ENCODE results near the gene KANTR. TPM values are rescaled to one million over a fixed set of nuclear protein-coding genes. Genes with fewer than 3 reads are reported as not detected.

The KANTR gene
- total RNA-seq, 1 experiment from 2014 or later = 7.7 TPM

DNA sequence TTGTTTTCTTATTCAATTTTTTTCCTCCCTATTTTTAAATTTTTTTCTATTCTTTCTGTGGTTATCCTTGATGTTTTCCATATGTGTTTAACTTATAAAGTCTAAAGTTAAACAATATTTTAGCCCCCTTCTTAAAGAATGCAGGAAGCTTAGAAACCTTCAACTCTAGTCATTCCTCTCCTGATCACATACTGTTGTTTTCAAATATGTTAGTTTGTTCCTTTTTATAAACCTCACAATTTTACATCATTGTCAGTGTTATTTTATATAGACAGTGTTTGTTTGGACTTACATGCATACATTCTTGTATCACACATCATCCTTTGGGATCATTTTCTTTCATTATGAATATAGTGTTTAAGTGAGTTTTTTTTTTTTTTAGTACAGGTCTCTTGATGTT, 31.6 kb downstream of the KANTR start:
- H4K20me1 ChIP-seq (ENCODE audit: control insufficient read depth, insufficient read depth, insufficient read length) = no peaks in the 10 kb centered on the region
- H2BK120ac ChIP-seq (ENCODE audit: low read depth, low read length, poor library complexity, severe bottlenecking) = no peak overlapping the region
- no peak overlapping the region for H2BK15ac ChIP-seq (ENCODE audit: low read depth, low read length)
- no peak overlapping the region for H2BK12ac ChIP-seq (ENCODE audit: insufficient read length, low read depth, low read length)
- no peak overlapping the region for H2AK5ac ChIP-seq (ENCODE audit: insufficient read length, low read length)
- no peak overlapping the region for H3K23ac ChIP-seq (ENCODE audit: insufficient read length, low read depth, low read length)
- no peak overlapping the region for H3K56ac ChIP-seq (ENCODE audit: insufficient read length, low read depth, low read length)
- no peak for DNase-seq
- no peak overlapping the region for H3K4ac ChIP-seq (ENCODE audit: low read depth, low read length)
- no peak overlapping the region for H4K91ac ChIP-seq (ENCODE audit: insufficient read length, low read depth, low read length)
- no peaks in the 10 kb centered on the region for H3K23me2 ChIP-seq (ENCODE audit: insufficient read length, low read depth, low read length, poor library complexity, severe bottlenecking)
- no peaks in the 10 kb centered on the region for H3K27me3 ChIP-seq (ENCODE audit: insufficient read depth, low read length)
- no peaks in the 10 kb centered on the region for H3K79me2 ChIP-seq (ENCODE audit: insufficient read depth, low read length)
- no peak overlapping the region for H3K27ac Mint-ChIP-seq
- peaks cover 62 to 74% of the 10 kb centered on the region in 2 experiments for H3K9me3 Mint-ChIP-seq
- no peak overlapping the region for H3K27ac ChIP-seq (ENCODE audit: insufficient read length, low read depth, low read length)
- peaks cover 9% of the 10 kb centered on the region for H3K9me3 ChIP-seq (ENCODE audit: control insufficient read depth, low read depth, low read length)
- H3K4me1 ChIP-seq (ENCODE audit: insufficient read depth, low read length) = no peaks in the 10 kb centered on the region
- no peak overlapping the region for H3K4me3 Mint-ChIP-seq
- peaks cover 10 to 12% (median 11%) of the 10 kb centered on the region in 3 experiments; a peak in 5 of 7 replicates for H3K36me3 Mint-ChIP-seq (ENCODE audit: insufficient read depth in 1 of 3, low read depth in 3 of 3)
- no peaks in the 10 kb centered on the region for H3K4me1 Mint-ChIP-seq
- H3K4me2 ChIP-seq (ENCODE audit: insufficient read depth, insufficient read length, low read length) = no peak overlapping the region
- no peaks in the 10 kb centered on the region for H3K27me3 Mint-ChIP-seq (ENCODE audit: low read depth)
- no peak overlapping the region for H2AFZ ChIP-seq (ENCODE audit: low read length)
- H4K5ac ChIP-seq (ENCODE audit: insufficient read length, low read depth, low read length) = no peak overlapping the region
- TF ChIP-seq, protein P1, sequence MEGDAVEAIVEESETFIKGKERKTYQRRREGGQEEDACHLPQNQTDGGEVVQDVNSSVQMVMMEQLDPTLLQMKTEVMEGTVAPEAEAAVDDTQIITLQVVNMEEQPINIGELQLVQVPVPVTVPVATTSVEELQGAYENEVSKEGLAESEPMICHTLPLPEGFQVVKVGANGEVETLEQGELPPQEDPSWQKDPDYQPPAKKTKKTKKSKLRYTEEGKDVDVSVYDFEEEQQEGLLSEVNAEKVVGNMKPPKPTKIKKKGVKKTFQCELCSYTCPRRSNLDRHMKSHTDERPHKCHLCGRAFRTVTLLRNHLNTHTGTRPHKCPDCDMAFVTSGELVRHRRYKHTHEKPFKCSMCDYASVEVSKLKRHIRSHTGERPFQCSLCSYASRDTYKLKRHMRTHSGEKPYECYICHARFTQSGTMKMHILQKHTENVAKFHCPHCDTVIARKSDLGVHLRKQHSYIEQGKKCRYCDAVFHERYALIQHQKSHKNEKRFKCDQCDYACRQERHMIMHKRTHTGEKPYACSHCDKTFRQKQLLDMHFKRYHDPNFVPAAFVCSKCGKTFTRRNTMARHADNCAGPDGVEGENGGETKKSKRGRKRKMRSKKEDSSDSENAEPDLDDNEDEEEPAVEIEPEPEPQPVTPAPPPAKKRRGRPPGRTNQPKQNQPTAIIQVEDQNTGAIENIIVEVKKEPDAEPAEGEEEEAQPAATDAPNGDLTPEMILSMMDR (conservative IDR thresholded peaks at IDR 0.05) = no peak
- H3T11ph ChIP-seq (ENCODE audit: low read length) = no peak overlapping the region
- H2BK20ac ChIP-seq (ENCODE audit: low read depth, low read length, poor library complexity, severe bottlenecking) = no peak overlapping the region
- H3K79me1 ChIP-seq (ENCODE audit: insufficient read depth, low read depth, low read length, poor library complexity, severe bottlenecking) = no peaks in the 10 kb centered on the region
- no peak overlapping the region for H3K14ac ChIP-seq (ENCODE audit: insufficient read depth, low read length)
- H2BK5ac ChIP-seq (ENCODE audit: insufficient read length, low read length) = no peak overlapping the region
- no peak overlapping the region for H4K8ac ChIP-seq (replicated peaks; ENCODE audit: insufficient read length, low read depth, low read length)
- H3K18ac ChIP-seq (ENCODE audit: insufficient read length, low read depth, low read length) = no peak overlapping the region
- no peak overlapping the region for H3K9ac ChIP-seq (ENCODE audit: extremely low read depth, insufficient read length, low read length)

Data from H9 (cell line).